Tibial artery (tissue), 4 donors: ENCODE data around the gene RESP18.

Experiments used
- DNase-seq, 2 donors: peaks; one replicate each; pipeline ENCODE4 v3.0.0-alpha.2; 2019
- H3K27ac ChIP-seq, 2 donors: fragments of 200-600 bp; sonication (generic) in 1 of 2; 1 replicate in 1 of 2; 2 replicates in 1 of 2; pipeline ENCODE4 v1.5.1; 2018 to 2019; ENCODE audit warnings: mild to moderate bottlenecking in 1 of 2
- H3K27me3 ChIP-seq, 2 donors: fragments of 200-600 bp; sonication (generic) in 1 of 2; one replicate each; pipeline versions ENCODE4 v1.5.1 to v1.6.0; 2016 to 2019
- H3K36me3 ChIP-seq, 3 donors: fragments of 200-600 bp; sonication (generic) in 2 of 3; one replicate each; pipeline ENCODE4 v1.5.1; 2016 to 2019; ENCODE audit warnings: mild to moderate bottlenecking in 2 of 3
- H3K4me1 ChIP-seq, 4 donors: fragments of 200-600 bp; sonication (generic) in 2 of 4; 1 replicate in 3 of 4; 2 replicates in 1 of 4; pipeline ENCODE4 v1.5.1; 2016 to 2019
- H3K4me3 ChIP-seq, 2 donors: fragments of 200-600 bp; sonication (generic) in 1 of 2; 1 replicate in 1 of 2; 2 replicates in 1 of 2; pipeline ENCODE4 v1.5.1; 2018 to 2019; ENCODE audit warnings: mild to moderate bottlenecking in 2 of 2
- H3K9me3 ChIP-seq, 3 donors: fragments of 200-600 bp; sonication (generic) in 1 of 3; one replicate each; pipeline ENCODE4 v1.5.1; 2016 to 2019
- CTCF ChIP-seq, 2 experiments: fragments of 200-600 bp in 1 of 2; fragments of 450-650 bp in 1 of 2; IDR thresholded peaks; one replicate each; pipeline ENCODE4 v1.5.1; 2017 to 2019; ENCODE audit warnings: antibody characterized with exemption in 2 of 2, mild to moderate bottlenecking in 1 of 2, moderate library complexity in 1 of 2
- intact Hi-C: fragments of 100-400 bp; cut with DNase I; formaldehyde crosslinking; loops from one replicate; pipeline ENCODE4 v1.15.0; 2023; ENCODE audit warnings: low total_unique reads

Gene RESP18

GRCh38 chr2:219332542-219332941, at the start of gene RESP18:
Gene RESP18 (minus strand): TSS chr2:219332744.
- no peak for TF ChIP-seq CTCF (IDR thresholded peaks at IDR 0.05)
- intact Hi-C loops, result no loop called here
- Histone ChIP-seq H3K9me3 (peaks cover 0 to 12% (median 0%) of the 10 kb centered on the region in 3 donors), H3K4me1 (no peaks in the 10 kb centered on the region), H3K36me3 (no peaks in the 10 kb centered on the region), H3K27ac (no peak within 1 kb of the TSS), H3K4me3 (no peak within 1 kb of the TSS), H3K27me3 (peaks cover 0 to 70% of the 10 kb centered on the region in 2 donors)
- peak in 1 of 2 donors; percentile 45 for DNase-seq

GRCh38 chr2:219381448-219381847, 48.9 kb upstream of the RESP18 start:
- no peak overlapping the region for H3K27ac ChIP-seq
- no peak for DNase-seq
- peaks cover 0 to 6% (median 5%) of the 10 kb centered on the region in 4 donors for H3K4me1 ChIP-seq
- H3K36me3 ChIP-seq, result peaks cover 52 to 96% (median 67%) of the 10 kb centered on the region in 3 donors
- H3K27me3 ChIP-seq, result no peaks in the 10 kb centered on the region
- H3K9me3 ChIP-seq, result no peaks in the 10 kb centered on the region
- no peak overlapping the region for H3K4me3 ChIP-seq
- TF ChIP-seq CTCF (IDR thresholded peaks at IDR 0.05), result no peak
- intact Hi-C loops, result loop anchor here (10.0 kb wide), 1 partner anchor 207 kb away; the partner anchor contains the start of genes CNPPD1, RETREG2 and SLC23A3

GRCh38 chr2:219380926-219381325, 48.4 kb upstream of the RESP18 start:
- H3K27ac ChIP-seq, result no peak overlapping the region
- H3K27me3 ChIP-seq, result no peaks in the 10 kb centered on the region
- peaks cover 0 to 1% (median under 1%) of the 10 kb centered on the region in 4 donors for H3K4me1 ChIP-seq
- no peak for DNase-seq
- H3K36me3 ChIP-seq, result peaks cover 49 to 93% (median 65%) of the 10 kb centered on the region in 3 donors
- TF ChIP-seq CTCF (IDR thresholded peaks at IDR 0.05), result no peak
- H3K4me3 ChIP-seq, result no peak overlapping the region
- no peaks in the 10 kb centered on the region for H3K9me3 ChIP-seq
- intact Hi-C loops, result loop anchor here (10.0 kb wide), 1 partner anchor 206 kb away; the partner anchor contains the start of genes CNPPD1, RETREG2 and SLC23A3

GRCh38 chr2:219378163-219378851, 45.8 kb upstream of the RESP18 start:
- intact Hi-C loops, result no loop called here
- DNase-seq, result no peak
- H3K9me3 ChIP-seq, result no peaks in the 10 kb centered on the region
- H3K4me3 ChIP-seq, result no peak overlapping the region
- no peak for TF ChIP-seq CTCF (IDR thresholded peaks at IDR 0.05)
- H3K36me3 ChIP-seq, result peaks cover 45 to 86% (median 60%) of the 10 kb centered on the region in 3 donors
- H3K27me3 ChIP-seq, result no peaks in the 10 kb centered on the region
- H3K27ac ChIP-seq, result no peak overlapping the region
- H3K4me1 ChIP-seq, result no peaks in the 10 kb centered on the region

GRCh38 chr2:219369447-219369861, 36.9 kb upstream of the RESP18 start:
- Histone ChIP-seq H3K4me1 (peaks cover 0 to 15% (median 2%) of the 10 kb centered on the region in 4 donors), H3K36me3 (peaks cover 11 to 18% (median 16%) of the 10 kb centered on the region in 3 donors), H3K4me3 (no peak overlapping the region), H3K27ac (peak overlapping the region; percentile 47 to 51), H3K27me3 (no peaks in the 10 kb centered on the region), H3K9me3 (no peaks in the 10 kb centered on the region)
- TF ChIP-seq CTCF (IDR thresholded peaks at IDR 0.05), result no peak
- peak; percentile 58 to 78 for DNase-seq
- intact Hi-C loops, result no loop called here
